Stimulated activated CD8-positive, alpha-beta memory T cell treated with anti-CD3 and anti-CD28 coated beads, Interleukin-15, amount 100 ng/mL, for 48 hours (primary cell): ENCODE measurements around the gene INPP5D.
"Not testable (repeated sequence)": the region's sequence is repeated elsewhere in the genome, so short reads cannot be mapped to it uniquely, and the experiment has no call there.

Experiments used
- DNase-seq, 2 donors: peaks; one replicate each; pipeline ENCODE4 v3.0.0-alpha.2; 2020; ENCODE audit warnings: low read depth in 2 of 2

Gene INPP5D

GRCh38 chr2:233059797-233060500 lies at the start of gene INPP5D:
Gene INPP5D (plus strand): TSS chr2:233060342. CDS start chr2:233060479, 137 bp downstream.
- peak; percentile 59 for DNase-seq

- DNase-seq, result no peak
Observed at GRCh38 chr2:233010569-233011267, 49.4 kb upstream of the INPP5D start.

- no peak for DNase-seq
Observed at GRCh38 chr2:233011268-233011650, 48.9 kb upstream of the INPP5D start.

GRCh38 chr2:233011702-233012131 lies 48.4 kb upstream of the INPP5D start:
- DNase-seq, result no peak

- DNase-seq, result no peak
Observed at GRCh38 chr2:233012301-233012971, 47.7 kb upstream of the INPP5D start.

GRCh38 chr2:233013027-233013461 lies 47.1 kb upstream of the INPP5D start, which contains the start of gene NGEF:
Gene NGEF (minus strand): TSS chr2:233013256. CDS start chr2:232974890, 38,366 bp downstream.
- no peak for DNase-seq

- DNase-seq, result no peak
Observed at GRCh38 chr2:233013650-233014049, 46.5 kb upstream of the INPP5D start.

GRCh38 chr2:233015019-233015645 lies 45.0 kb upstream of the INPP5D start:
- no peak for DNase-seq

- no peak for DNase-seq
Observed at GRCh38 chr2:233017947-233018346, 42.2 kb upstream of the INPP5D start.

- not testable (repeated sequence) for DNase-seq
Observed at GRCh38 chr2:233019610-233020009, 40.5 kb upstream of the INPP5D start.

- DNase-seq, result no peak
Observed at GRCh38 chr2:233020454-233020853, 39.7 kb upstream of the INPP5D start.

- no peak for DNase-seq
Observed at GRCh38 chr2:233021771-233022170, 38.4 kb upstream of the INPP5D start.

GRCh38 chr2:233022561-233022960 lies 37.6 kb upstream of the INPP5D start:
- DNase-seq, result no peak

GRCh38 chr2:233023007-233023760 lies 37.0 kb upstream of the INPP5D start:
- DNase-seq, result no peak

GRCh38 chr2:233023761-233024410 lies 36.3 kb upstream of the INPP5D start:
- no peak for DNase-seq

- no peak for DNase-seq
Observed at GRCh38 chr2:233025706-233026105, 34.4 kb upstream of the INPP5D start.

- no peak for DNase-seq
Observed at GRCh38 chr2:233026198-233026813, 33.8 kb upstream of the INPP5D start.

- DNase-seq, result no peak
Observed at GRCh38 chr2:233029321-233029720, 30.8 kb upstream of the INPP5D start.

GRCh38 chr2:233031556-233032500 lies 28.3 kb upstream of the INPP5D start:
- DNase-seq, result no peak
